Measurements from ENCODE around the gene MRPL54. TPM values are rescaled to one million over a fixed set of nuclear protein-coding genes. Genes with fewer than 3 reads are reported as not detected.

Gene MRPL54
- polyA plus RNA-seq, 1 donor (not counting 4 experiments of a cell fraction or from before 2014, with no cell fraction given): 27.0 TPM

DNA sequence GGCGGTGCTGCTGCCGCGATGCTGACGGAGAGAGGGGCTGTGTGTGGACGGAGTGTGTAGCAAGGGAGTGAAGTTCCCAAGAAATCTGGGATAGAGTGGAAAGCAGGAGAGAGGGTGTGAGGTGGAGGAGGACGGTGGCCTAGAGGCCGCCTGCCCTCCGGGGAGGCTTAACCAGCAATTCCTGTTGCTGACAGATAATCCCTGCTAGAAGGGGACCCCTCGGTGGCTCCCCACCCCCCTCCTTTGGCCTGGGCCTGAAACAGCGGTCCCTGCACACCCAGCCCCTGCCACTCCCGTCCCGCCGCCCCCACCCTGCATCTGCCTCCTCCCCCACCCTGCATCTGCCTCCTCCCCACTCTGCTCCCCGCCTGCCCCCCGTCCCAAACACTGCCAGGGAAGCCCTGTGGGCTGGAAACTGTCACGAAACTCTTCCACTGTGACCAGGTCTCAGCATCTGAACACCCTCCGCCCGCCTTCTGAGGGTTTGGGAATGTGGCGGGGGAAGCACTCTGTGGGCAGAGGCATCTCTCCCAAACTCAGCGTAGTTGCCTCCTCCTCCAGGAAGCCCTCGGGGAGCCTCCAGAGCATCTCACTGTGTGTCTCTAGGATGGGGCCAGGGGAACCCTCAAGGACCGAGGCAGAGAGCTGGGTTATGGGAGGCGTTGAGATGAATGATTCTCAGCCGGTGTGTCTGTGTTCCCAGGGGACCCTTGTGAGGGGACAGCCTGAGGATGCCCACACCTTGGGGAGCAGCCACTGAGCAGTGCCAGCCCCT lies 40.8 kb downstream of the MRPL54 start:
- no peak overlapping the region for H3K4me3 ChIP-seq (ENCODE audit: control insufficient read depth in 2 of 3, extremely low read depth in 1 of 3, insufficient read depth in 2 of 3, low read depth in 1 of 3, low read length in 3 of 3)
- H3K9ac ChIP-seq (ENCODE audit: control insufficient read depth, extremely low read depth, insufficient read depth, low read length): no peak overlapping the region
- H2AFZ ChIP-seq (ENCODE audit: control insufficient read depth, low read length): no peak overlapping the region
- H3K27me3 ChIP-seq (ENCODE audit: control insufficient read depth, extremely low read depth, insufficient read depth, low read length): peaks cover 30% of the 10 kb centered on the region
- no peak for FAIRE-seq
- H3K4me2 ChIP-seq (ENCODE audit: control insufficient read depth, extremely low read depth, insufficient read depth, low read depth, low read length): no peak overlapping the region
- H3K9me1 ChIP-seq (ENCODE audit: control insufficient read depth, extremely low read depth, insufficient read depth, low read length): no peaks in the 10 kb centered on the region
- no peak for DNase-seq (ENCODE audit: low read depth, low spot score)
- dilution Hi-C loops (cut with MboI; ENCODE audit: extremely low pct_ligation_motif_present, low sequenced_read_pairs): no loop called here
- H3K79me2 ChIP-seq (ENCODE audit: control insufficient read depth, insufficient read depth, low read length): no peaks in the 10 kb centered on the region
- TF ChIP-seq, protein P1, sequence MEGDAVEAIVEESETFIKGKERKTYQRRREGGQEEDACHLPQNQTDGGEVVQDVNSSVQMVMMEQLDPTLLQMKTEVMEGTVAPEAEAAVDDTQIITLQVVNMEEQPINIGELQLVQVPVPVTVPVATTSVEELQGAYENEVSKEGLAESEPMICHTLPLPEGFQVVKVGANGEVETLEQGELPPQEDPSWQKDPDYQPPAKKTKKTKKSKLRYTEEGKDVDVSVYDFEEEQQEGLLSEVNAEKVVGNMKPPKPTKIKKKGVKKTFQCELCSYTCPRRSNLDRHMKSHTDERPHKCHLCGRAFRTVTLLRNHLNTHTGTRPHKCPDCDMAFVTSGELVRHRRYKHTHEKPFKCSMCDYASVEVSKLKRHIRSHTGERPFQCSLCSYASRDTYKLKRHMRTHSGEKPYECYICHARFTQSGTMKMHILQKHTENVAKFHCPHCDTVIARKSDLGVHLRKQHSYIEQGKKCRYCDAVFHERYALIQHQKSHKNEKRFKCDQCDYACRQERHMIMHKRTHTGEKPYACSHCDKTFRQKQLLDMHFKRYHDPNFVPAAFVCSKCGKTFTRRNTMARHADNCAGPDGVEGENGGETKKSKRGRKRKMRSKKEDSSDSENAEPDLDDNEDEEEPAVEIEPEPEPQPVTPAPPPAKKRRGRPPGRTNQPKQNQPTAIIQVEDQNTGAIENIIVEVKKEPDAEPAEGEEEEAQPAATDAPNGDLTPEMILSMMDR (optimal IDR thresholded peaks at IDR 0.05 in 1 of 3, IDR thresholded peaks at IDR 0.05 in 1 of 3, conservative IDR thresholded peaks at IDR 0.05 in 1 of 3; ENCODE audit: extremely low read depth in 1 of 3, insufficient read depth in 2 of 3, low read length in 3 of 3): no peak
- no peak for TF ChIP-seq EZH2 (IDR thresholded peaks at IDR 0.05; ENCODE audit: low read length)
- H3K4me1 ChIP-seq (ENCODE audit: control insufficient read depth, extremely low read depth, insufficient read depth, low read length): peaks cover 2% of the 10 kb centered on the region
- peaks cover 4% of the 10 kb centered on the region for H3K9me3 ChIP-seq (ENCODE audit: control insufficient read depth, low read depth, low read length)
- H4K20me1 ChIP-seq (ENCODE audit: control insufficient read depth, extremely low read depth, insufficient read depth, low read length): no peaks in the 10 kb centered on the region
- no peaks in the 10 kb centered on the region for H3K36me3 ChIP-seq (ENCODE audit: control insufficient read depth in 2 of 2, extremely low read depth in 1 of 2, insufficient read depth in 2 of 2, low read length in 2 of 2)
- H3K27ac ChIP-seq (ENCODE audit: control insufficient read depth, insufficient read depth, low read length): no peak overlapping the region

DNA sequence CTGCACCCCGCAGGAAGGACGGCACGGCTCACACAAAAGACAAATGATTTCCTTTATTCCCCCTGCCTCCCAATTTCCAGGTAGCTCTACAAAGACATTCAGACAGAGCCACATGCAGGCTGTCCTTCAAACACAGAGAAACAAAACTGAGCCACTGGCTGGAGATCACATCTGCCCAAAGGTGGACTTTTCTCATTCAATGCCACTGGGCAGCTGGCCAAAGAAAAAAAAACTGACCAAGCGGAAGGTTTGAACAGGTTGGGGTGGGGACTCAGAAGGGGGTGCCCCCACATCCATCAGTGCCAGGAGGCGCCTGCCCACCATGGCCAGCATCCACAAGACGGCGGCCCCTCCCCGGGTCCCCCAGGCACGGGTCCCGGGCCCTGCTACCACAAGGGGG lies 41.5 kb downstream of the MRPL54 start:
- H2AFZ ChIP-seq (ENCODE audit: control insufficient read depth, low read length): no peak overlapping the region
- FAIRE-seq (no peak), DNase-seq (ENCODE audit: low read depth, low spot score) (no peak)
- H3K9me1 ChIP-seq (ENCODE audit: control insufficient read depth, extremely low read depth, insufficient read depth, low read length): no peaks in the 10 kb centered on the region
- no peak overlapping the region for H3K4me2 ChIP-seq (ENCODE audit: control insufficient read depth, extremely low read depth, insufficient read depth, low read depth, low read length)
- H3K79me2 ChIP-seq (ENCODE audit: control insufficient read depth, insufficient read depth, low read length): no peaks in the 10 kb centered on the region
- no peak overlapping the region for H3K4me3 ChIP-seq (ENCODE audit: control insufficient read depth in 2 of 3, extremely low read depth in 1 of 3, insufficient read depth in 2 of 3, low read depth in 1 of 3, low read length in 3 of 3)
- no peak overlapping the region for H3K27ac ChIP-seq (ENCODE audit: control insufficient read depth, insufficient read depth, low read length)
- H3K9ac ChIP-seq (ENCODE audit: control insufficient read depth, extremely low read depth, insufficient read depth, low read length): no peak overlapping the region
- peaks cover 4% of the 10 kb centered on the region for H3K9me3 ChIP-seq (ENCODE audit: control insufficient read depth, low read depth, low read length)
- no peaks in the 10 kb centered on the region for H3K36me3 ChIP-seq (ENCODE audit: control insufficient read depth in 2 of 2, extremely low read depth in 1 of 2, insufficient read depth in 2 of 2, low read length in 2 of 2)
- no peaks in the 10 kb centered on the region for H4K20me1 ChIP-seq (ENCODE audit: control insufficient read depth, extremely low read depth, insufficient read depth, low read length)
- H3K4me1 ChIP-seq (ENCODE audit: control insufficient read depth, extremely low read depth, insufficient read depth, low read length): peaks cover 2% of the 10 kb centered on the region
- peaks cover 30% of the 10 kb centered on the region for H3K27me3 ChIP-seq (ENCODE audit: control insufficient read depth, extremely low read depth, insufficient read depth, low read length)
- dilution Hi-C loops (cut with MboI; ENCODE audit: extremely low pct_ligation_motif_present, low sequenced_read_pairs): no loop called here
- no peak for TF ChIP-seq EZH2 (IDR thresholded peaks at IDR 0.05; ENCODE audit: low read length)
- TF ChIP-seq, protein P1 (optimal IDR thresholded peaks at IDR 0.05 in 1 of 3, IDR thresholded peaks at IDR 0.05 in 1 of 3, conservative IDR thresholded peaks at IDR 0.05 in 1 of 3; ENCODE audit: extremely low read depth in 1 of 3, insufficient read depth in 2 of 3, low read length in 3 of 3): no peak

Data from keratinocyte (primary cell).